Head of caudate nucleus (tissue), 42 donors: ENCODE measurements around the gene HS6ST2.

Experiments used
- DNase-seq, 42 donors: peaks; one replicate each; pipeline versions ENCODE4 v3.0.0 to v3.0.0-alpha.2; 2020 to 2021; ENCODE audit warnings: mixed read lengths in 7 of 42
- intact Hi-C: fragments of 100-400 bp; cut with DNase I; formaldehyde crosslinking; loops from one replicate; pipeline ENCODE4 v1.15.0; 2022

HS6ST2 gene

DNA sequence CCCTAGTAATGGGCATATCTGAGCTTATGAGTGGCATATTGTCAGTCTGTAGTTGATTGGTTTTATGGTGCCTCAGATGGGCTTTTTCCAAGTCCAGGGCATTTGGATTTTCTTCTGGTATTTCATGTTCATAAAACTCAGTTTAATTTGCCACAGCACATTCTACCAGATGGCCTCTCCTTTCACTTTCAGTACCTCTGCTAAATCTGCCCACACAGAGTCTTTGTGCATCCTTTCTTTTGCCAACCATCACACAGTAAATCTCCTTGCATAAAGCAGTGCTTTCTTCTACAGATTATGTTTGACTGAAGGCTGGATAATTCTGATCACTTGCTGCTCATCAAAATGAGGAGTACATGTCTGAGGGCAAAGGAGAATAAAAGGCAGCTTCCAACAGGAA is 98.2 kb downstream of the HS6ST2 start:
- intact Hi-C loops: no loop called here
- DNase-seq: no peak

DNA sequence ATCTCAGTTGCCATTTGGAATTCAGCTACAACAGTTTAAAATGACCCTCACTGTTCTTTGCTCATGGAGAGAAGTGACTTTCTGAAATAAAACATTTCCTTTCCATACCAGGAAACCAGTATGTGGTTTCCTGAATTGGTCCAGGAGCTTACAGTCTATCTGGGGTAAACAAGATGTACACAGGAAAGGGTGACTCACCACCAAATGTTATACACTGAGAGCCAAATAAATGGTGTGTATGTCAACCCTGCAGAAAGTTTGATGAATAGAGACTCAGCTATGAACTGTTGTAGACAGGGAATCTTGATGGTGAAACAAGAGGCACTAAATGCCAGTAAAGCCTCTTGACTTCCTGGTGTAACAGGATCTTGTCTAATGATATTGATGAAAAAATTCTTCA is 100.4 kb downstream of the HS6ST2 start:
- intact Hi-C loops: no loop called here
- no peak for DNase-seq

DNA sequence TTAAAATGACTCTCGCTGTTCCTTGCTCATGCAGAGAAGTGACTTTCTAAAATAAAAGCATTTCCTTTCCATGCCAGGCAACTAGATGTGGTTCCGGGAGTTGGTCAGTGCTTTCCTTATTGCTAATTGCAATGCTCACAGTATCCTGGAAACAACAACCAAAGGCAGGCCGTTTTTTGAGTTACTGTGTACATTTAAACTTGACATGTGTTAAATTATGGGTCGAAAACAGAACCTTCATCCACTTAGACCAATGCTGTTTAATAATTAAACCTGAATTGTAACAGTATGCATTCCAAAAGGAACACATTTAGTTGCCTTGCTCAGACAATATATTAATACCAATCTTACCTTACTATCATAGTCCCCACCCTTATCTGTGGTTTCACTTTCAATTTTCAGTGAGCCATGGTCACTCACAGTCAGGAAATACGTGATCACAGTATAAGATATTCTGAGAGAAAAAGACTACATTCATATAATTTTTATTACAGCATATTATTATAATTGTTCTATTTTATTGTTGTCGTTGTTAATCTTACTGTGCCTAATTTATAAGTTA is 102.6 kb downstream of the HS6ST2 start:
- intact Hi-C loops: no loop called here

DNA sequence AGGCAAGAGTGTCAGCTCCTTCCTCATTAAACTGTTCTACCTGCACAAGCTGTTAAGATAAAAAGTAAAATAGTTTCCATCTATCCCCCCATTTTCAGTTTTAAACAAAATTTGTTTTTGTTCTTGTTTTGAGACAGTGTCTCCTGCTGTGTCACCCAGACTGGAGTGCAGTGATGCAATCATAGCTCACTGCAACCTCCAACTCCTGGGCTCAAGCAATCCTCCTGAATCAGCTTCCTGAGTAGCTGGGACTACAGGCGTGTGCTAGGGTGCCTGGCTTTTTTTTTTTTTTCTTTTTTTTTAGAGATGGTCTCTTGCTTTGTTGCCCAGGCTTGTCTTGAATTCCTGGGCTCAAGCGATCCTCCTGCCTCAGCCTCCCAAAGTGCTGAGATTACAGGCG is 105.4 kb downstream of the HS6ST2 start:
- no peak for DNase-seq
- intact Hi-C loops: no loop called here

More for the DNA sequence above, 102.6 kb downstream of the HS6ST2 start:
- DNase-seq: no peak

DNA sequence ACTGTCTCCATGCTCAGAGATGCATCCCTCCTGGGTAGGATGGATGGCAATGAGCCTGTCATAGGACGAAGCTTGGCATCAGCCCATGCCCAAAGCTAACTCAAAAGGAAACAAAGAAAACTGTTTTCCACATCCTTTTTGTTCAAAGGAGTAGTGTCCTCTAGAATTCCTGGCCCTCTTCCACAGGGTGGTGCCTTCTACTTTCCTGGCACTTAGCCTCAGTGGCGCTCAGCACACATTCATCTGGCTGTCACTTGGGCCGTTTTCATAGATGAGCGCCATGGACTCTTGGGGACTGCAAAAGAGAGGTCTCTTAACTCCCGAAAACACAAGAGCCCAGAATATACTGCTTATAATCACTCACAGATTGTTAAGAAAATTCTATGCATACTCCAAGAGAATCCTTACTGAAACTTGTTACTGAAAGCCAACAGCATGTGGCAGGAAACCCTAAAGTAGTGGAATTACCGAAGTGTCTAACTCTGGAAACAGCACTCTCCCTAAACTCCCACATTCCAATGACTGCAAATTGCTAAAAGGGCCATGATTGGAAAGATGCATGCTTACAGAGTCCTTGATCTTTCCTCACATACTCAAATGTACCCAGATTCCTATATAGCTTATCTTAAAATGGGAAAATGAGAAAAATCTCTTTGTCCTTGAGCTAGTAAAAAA is 110.0 kb downstream of the HS6ST2 start:
- DNase-seq: peak in 1 of 42 donors; percentile 1
- intact Hi-C loops: no loop called here

DNA sequence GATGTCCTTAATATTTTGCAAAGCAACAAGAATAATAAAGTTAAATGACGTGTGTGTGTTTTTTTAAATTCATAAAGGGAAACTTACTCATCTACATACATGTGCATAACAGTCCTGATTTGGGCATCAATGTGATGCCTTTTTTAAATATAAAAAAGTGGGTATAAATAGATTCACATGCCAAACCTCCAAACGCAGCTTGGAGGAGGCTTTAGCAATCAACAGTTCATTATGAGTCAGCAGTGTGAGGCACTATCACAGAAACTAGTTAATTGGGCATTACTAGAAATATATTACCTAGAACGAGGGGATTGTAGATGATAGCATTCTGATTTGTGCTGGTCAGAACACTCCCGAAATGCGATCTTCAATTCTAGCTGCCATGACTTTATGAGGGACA is 115.1 kb downstream of the HS6ST2 start:
- DNase-seq: no peak
- intact Hi-C loops: no loop called here

DNA sequence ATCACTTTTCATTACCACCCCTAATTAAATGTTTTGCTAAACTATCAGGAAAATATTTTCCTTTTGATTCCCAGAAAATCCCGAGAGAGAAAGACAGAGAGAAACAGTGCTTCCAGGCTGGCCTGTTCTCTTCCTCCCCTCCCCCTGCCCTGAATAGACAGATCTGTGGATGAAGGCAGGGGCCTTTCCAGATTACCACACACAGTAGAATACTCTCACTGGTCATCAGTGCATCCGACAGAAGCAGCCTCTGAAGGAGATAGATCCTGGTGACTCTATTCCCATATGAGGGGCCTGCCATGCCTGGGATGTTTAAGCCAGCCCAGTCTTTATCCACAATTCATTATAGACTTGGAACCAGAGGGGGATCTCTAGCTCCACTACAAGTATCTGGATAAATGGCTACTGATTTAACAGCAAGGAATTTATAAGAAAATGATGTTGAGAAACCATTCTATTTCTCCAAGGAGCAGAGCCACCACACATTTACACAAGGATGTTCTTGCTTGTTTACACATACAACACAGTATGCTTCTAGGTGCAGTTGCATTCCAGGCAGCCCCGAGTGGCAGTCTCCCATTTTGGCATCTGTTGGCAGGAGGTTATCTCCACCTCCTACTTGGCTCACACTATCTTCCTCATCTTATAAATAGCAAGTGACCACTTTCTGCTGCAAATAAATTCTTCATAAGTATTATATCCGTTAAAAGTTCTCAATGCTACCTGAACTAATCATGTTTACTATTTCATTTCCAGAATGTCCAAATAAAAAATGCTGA is 115.8 kb downstream of the HS6ST2 start:
- intact Hi-C loops: no loop called here
- no peak for DNase-seq

DNA sequence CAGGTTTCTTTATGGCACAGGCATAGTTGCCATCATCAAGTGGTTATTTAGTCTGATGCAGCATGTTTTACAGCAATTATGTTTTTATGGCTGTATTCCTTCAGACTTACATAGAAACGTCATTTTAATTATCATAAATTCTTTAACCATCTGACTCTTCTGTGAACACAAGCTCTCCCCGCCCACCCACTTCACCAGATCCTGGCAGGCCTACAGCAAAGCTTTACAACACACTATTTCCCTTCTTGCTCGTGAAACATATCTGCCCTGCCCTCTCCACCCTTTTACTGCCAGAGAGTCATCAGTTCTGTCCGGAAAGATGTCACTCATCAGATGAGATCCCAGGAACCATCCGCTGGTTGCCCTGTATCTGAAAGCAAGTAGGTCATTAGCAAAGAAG is 120.5 kb downstream of the HS6ST2 start:
- DNase-seq: peak in 27 of 42 donors; percentile 1 to 52 (median 15)
- intact Hi-C loops: no loop called here

DNA sequence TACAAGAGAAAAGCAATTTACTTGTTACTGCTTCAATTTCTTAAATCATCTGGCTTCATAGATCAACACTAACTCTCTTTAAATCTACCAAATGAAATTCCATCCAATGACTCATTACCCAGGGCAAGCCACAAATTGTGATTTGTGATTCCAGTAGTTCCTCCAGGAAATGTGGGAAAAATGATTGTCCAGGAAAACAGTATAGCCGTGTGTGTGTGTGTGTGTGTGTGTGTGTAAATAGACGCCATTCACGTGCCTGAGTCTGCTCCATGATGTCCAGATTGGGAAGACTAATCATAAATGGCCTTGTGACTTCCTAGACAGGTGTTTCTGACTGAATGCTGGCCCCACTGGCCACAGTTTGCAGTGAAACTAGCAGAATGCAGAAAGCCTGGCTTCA is 121.3 kb downstream of the HS6ST2 start:
- intact Hi-C loops: no loop called here
- no peak for DNase-seq

DNA sequence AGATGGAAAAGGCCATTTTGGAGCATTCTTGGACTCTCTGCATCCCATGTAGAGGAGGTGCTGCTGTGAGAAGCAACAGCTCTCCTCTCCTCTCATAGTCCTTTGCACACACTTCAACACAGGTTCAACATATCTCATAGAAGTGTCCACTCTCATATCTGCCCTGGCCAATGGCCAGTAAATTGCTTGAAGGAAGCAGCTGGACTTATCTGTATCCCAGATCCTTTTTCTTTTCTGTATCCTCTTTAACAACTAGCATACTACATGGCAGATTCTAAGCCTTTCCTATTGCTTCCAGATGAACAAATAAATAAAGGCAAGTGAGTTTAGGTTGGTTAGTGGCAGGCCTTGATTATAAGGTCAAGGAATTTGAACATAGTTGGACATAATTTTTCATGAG is 122.0 kb downstream of the HS6ST2 start:
- DNase-seq: no peak
- intact Hi-C loops: no loop called here

DNA sequence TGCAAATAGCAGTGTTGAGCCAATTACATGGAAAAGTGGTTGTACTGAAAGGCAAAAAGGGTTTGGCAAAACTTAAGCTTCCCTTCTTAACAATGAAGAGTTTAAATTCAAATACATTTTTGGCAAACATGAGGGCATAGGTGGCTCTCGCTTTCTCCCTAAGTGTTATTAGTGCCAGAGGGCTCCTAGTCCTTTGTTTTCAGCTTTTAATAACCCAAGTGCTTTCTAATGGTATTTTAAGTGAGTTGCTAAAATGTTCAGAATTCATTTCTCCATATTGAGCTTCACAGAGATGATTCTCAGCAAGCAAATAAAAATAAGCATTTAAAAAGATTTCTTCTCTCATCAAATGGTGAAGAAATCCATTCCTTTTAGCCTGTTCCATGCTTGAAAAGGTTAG is 123.7 kb downstream of the HS6ST2 start:
- DNase-seq: no peak
- intact Hi-C loops: no loop called here

DNA sequence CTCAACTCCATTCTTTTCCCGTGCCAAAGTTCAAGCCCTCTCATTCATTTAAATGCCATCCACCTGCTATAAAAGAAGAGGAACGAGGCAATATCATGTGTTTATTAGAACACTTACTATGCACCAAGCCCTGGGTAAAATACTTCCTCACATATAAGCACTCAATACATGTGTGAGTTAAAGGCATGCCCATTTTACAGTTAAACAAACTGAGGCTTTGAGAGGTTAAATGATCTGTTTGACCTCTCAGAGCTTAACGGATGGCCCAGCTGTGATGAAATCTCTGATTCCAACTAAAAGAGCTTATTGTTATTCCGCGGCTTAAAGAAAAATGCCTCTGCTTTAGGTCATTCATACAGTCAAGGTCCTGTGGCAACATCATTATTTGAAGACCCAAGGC is 124.3 kb downstream of the HS6ST2 start:
- DNase-seq: no peak
- intact Hi-C loops: no loop called here

DNA sequence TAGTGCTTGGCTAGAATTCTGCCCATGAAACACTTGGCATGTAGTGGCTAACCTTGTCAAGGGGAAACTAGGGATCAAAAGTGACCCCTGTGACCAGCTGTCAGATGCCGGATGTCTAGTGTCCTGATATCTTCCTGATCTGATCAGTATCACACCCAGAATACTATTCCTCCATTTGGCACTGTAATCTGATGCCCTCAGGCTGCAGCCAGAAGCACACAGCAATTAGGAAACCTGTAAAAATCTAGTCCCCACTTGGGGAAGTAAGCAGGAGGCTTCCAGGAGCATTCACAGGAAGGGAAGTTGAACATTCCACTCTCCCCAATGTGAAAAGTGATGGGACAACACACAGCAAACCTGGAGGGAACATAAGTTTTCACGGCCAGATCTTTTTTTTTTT is 125.1 kb downstream of the HS6ST2 start:
- intact Hi-C loops: no loop called here
- no peak for DNase-seq

DNA sequence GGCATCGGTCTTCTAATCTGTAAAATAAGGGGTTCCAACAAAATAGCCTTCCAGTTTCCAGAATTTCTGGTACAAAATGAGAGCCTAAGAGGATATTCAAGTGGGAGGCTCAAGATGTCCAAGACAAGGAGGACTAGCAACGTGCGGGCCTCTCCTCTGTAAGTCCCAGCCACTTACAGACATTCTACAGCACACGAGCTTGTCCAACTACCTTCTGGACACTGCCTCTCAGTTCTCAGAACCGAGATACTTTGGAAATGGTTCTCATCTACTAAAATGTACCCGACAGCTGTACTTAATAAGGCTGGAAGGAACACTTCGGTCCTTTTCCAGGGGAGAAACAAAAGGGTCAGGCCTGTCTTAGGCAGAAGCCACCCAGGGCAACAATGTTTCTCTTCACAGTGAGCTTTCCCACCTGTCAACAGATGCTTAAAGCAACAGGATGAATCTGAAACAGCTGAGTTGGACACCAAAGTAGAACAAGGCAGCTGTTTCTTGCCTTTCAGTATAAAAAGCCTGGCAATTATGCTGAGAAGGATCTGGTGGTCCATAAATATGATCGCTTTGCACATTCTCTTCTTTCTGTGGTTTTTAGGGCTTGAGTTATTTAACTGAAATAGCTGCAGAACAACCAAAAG is 127.0 kb downstream of the HS6ST2 start:
- no peak for DNase-seq
- intact Hi-C loops: no loop called here

DNA sequence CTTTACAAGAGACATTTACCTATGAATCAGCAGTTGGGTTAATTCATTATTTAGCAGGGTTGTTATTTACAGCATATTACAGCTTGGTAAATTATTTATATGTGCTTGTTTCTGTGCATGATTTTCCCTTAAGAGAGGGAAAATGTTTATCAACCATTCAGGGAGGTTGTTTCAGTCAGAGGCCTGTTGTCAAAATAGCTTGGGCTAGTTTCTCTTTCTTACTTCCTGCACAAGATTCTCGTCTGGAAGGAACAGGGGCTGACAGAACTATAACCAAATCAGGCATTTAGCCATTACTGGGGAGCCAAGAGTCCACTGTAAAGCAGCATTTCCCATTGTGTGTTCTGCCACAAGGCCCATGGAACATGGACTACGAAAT is 135.8 kb downstream of the HS6ST2 start:
- intact Hi-C loops: no loop called here
- DNase-seq: no peak

DNA sequence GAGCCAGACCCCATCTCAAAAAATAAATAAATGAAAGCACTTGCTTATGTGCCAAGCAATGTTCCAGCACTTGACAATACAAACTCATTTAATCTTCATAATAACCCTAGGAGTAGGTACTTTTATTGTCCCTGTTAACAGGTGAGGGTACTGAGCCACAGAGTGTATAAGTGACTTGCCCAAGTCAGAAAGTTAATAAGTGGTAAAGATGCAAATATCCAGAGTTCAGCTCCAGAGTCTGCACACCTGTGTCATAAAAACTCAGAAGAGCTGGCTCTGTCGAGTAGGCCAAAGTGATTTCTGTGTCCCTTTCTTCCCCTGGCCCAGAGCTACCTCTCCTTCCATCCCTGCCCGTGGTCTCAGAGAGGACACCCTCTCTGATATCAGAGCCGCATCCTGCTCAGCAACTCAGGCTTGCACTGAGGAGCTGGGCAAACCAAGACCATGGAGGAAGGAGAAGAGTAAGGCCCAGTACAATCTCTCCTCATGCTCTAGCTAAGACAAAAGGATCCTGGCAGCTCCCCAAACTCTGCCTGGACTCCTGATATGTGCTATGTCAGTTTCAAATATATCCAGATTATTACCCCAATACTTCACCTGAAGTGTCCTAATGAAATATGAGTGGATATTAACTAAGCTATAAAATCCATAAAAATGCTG is 136.3 kb downstream of the HS6ST2 start:
- no peak for DNase-seq
- intact Hi-C loops: no loop called here

DNA sequence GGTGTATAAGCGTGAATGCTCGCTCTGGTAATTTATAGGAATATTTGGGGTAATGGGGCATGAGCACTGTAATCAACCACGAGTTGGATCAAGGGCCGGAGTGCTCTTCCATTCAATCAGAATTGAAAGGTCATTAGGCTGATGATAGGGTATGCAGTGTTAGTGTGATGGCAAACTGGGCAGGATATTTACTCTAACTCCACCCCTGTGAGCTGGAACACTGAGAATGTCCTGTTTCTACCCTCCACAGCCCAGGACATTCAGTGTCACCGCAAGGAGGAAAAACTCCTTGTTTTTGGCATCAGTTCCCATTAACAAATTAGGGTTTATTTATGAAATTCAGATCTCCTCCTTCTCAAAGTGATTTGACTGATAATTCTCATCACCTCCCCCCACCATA is 137.8 kb downstream of the HS6ST2 start:
- intact Hi-C loops: no loop called here
- DNase-seq: no peak

DNA sequence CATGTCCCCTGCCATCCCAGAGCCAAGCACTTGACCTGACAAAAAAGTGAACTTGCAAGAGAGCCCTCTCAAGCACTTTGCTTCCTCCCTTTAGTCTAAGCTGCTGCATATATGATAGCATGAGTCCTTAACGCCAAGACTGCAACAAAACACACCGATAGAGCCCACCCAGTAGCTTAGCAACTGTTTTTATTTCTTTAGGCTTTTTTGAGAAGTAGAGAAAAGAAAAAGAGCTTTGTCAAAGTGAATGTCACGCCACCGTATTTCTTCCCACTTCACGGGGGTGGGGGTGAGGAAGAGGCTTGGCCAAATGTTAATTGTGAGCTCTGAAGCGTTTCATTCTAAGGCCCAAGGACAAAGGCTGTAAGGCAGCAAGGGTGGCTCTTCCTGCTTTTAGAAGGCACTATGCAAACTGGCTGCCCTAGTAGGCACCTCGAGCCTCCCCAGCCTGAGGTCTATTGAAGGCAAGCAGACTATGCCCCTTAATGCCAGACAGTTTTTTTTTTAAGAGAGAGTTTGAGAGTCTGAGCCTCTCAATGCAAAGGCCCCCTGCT is 138.6 kb downstream of the HS6ST2 start:
- DNase-seq: peak in 1 of 42 donors; percentile 19
- intact Hi-C loops: no loop called here

DNA sequence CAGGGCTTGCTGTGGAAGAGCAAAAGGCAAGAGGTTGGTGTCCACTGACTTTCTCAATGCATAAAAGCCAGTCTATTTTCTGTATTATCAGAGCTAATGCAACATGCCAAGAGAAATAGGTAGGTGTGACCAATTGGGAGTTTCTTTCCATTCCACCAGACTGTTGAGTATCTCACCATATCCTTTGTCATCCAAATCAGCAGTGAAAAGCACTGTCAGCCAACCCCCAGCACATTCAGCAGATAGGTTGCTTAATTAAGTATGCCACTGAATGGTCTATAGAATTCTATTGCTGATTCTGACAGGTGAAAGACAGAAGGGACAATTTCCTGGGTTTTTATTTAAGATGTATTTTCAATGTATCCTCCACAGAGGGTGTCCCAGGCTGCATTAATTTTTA is 139.8 kb downstream of the HS6ST2 start:
- intact Hi-C loops: no loop called here
- DNase-seq: no peak
